GM12878 (cell line): ENCODE measurements around the gene SYNDIG1. TPM values are rescaled to one million over a fixed set of nuclear protein-coding genes. Genes with fewer than 3 reads are reported as not detected.

Experiments used
- CHD1 ChIP-seq: IDR thresholded peaks from 2 replicates; pipeline ENCODE4 v1.6.1; 2012; ENCODE audit warnings: low read depth, low read length, improper control_type of control experiment
- CHD2 ChIP-seq: IDR thresholded peaks from 2 replicates; pipeline ENCODE4 v1.6.1; 2011; ENCODE audit warnings: low read depth, low read length, improper control_type of control experiment, borderline replicate concordance
- JUND ChIP-seq: IDR thresholded peaks from 2 replicates; pipeline ENCODE4 v1.6.1; 2012; ENCODE audit warnings: low read depth, mild to moderate bottlenecking, low read length, improper control_type of control experiment, moderate library complexity
- PAX5 ChIP-seq: IDR thresholded peaks from 2 replicates; pipeline ENCODE4 v1.6.1; 2011; ENCODE audit warnings: low read depth, low read length, borderline replicate concordance
- POLR2AphosphoS2 ChIP-seq: IDR thresholded peaks from 2 replicates; pipeline ENCODE4 v1.6.1; 2011; ENCODE audit warnings: low read depth, mild to moderate bottlenecking, low read length, improper control_type of control experiment, moderate library complexity
- RELA ChIP-seq: fragments of 450-650 bp; IDR thresholded peaks from 2 replicates; pipeline ENCODE4 v1.8.0; 2014; ENCODE audit warnings: borderline replicate concordance; ENCODE audit not compliant: partially characterized antibody
- TAF1 ChIP-seq: IDR thresholded peaks from 2 replicates; pipeline ENCODE4 v1.6.1; 2011; ENCODE audit warnings: mild to moderate bottlenecking, low read depth, low read length, borderline replicate concordance
- polyA plus RNA-seq, 11 experiments: library from polyadenylated mRNA; depleted of rRNA in 4 of 11; unstranded in 6 of 11; stranded (reverse) in 5 of 11; fragments of >200 nt; fragmentation: Nextera tagmentation in 4 of 11; fragmentation: Illumina TruSeq in 1 of 11; extraction: Ambion mirVana in 4 of 11; extraction: Trizol in 1 of 11; gene quantifications; 1 replicate in 1 of 11; 2 replicates in 10 of 11; pipeline versions ENCODE4 v1.2.1 to v1.2.3, GENCODE V29; 2011 to 2016; ENCODE audit warnings: inconsistent platforms in 2 of 11, missing spikeins in 2 of 11, low read depth in 1 of 11
- total RNA-seq, 4 experiments: library from RNA; depleted of rRNA in 3 of 4; stranded (reverse); fragments of >200 nt in 3 of 4; fragmentation: Illumina TruSeq in 1 of 4; extraction: Trizol in 1 of 4; gene quantifications; 2 replicates each; pipeline versions ENCODE4 v1.2.1 to v1.2.3, GENCODE V29; 2013 to 2021
- TF ChIP-seq, protein P1 (sequence below): fragments of 450-650 bp; IDR thresholded peaks from 2 replicates; pipeline ENCODE4 v1.6.1; 2017; ENCODE audit warnings: mild to moderate bottlenecking, moderate library complexity
- TF ChIP-seq, protein P2 (sequence below): fragments of 450-650 bp; IDR thresholded peaks from 2 replicates; pipeline ENCODE4 v1.6.1; 2017; ENCODE audit warnings: low read depth, mild to moderate bottlenecking, moderate library complexity
- TF ChIP-seq, protein P3 (sequence below): IDR thresholded peaks from 2 replicates; pipeline ENCODE4 v1.6.1; 2012; ENCODE audit warnings: low read depth, low read length, improper control_type of control experiment

The SYNDIG1 gene
- total and polyA plus RNA-seq, 10 of the 15 experiments (the other 5 are each of a cell fraction or from before 2014, with no cell fraction given), result not detected

DNA sequence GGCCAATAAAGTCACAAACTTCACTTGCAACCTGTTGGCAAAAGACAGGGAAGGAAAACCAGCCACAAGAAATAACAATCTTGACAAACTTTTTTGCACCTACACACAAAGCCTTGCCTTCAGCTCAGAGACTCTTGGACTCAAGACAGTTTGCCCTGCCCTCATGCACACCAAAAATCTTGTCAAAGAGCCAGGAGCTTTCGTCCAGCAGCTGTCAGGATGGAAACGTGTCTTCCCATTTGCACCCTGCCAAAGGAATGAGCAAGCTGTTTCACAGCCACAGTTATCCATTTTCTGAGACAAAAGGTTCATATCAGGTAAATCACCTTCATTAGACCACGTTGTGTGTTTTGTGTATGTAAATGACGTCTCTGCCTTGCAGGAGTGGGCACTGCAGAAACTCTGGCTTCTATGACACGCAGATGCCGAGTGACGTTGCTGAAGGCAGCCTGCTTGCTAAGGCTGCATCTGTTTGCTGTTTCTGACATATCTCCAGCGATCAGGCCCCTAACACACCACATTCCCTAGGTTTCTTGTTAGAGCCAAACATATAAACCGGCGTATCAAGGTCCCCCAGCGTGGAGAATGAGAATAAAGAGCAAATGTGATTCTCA is 193.4 kb downstream of the SYNDIG1 start (continued):
- no peak for TF ChIP-seq TAF1
- TF ChIP-seq PAX5, result no peak
- TF ChIP-seq, protein P1, sequence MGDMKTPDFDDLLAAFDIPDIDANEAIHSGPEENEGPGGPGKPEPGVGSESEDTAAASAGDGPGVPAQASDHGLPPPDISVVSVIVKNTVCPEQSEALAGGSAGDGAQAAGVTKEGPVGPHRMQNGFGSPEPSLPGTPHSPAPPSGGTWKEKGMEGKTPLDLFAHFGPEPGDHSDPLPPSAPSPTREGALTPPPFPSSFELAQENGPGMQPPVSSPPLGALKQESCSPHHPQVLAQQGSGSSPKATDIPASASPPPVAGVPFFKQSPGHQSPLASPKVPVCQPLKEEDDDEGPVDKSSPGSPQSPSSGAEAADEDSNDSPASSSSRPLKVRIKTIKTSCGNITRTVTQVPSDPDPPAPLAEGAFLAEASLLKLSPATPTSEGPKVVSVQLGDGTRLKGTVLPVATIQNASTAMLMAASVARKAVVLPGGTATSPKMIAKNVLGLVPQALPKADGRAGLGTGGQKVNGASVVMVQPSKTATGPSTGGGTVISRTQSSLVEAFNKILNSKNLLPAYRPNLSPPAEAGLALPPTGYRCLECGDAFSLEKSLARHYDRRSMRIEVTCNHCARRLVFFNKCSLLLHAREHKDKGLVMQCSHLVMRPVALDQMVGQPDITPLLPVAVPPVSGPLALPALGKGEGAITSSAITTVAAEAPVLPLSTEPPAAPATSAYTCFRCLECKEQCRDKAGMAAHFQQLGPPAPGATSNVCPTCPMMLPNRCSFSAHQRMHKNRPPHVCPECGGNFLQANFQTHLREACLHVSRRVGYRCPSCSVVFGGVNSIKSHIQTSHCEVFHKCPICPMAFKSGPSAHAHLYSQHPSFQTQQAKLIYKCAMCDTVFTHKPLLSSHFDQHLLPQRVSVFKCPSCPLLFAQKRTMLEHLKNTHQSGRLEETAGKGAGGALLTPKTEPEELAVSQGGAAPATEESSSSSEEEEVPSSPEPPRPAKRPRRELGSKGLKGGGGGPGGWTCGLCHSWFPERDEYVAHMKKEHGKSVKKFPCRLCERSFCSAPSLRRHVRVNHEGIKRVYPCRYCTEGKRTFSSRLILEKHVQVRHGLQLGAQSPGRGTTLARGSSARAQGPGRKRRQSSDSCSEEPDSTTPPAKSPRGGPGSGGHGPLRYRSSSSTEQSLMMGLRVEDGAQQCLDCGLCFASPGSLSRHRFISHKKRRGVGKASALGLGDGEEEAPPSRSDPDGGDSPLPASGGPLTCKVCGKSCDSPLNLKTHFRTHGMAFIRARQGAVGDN, result no peak
- TF ChIP-seq, protein P2, sequence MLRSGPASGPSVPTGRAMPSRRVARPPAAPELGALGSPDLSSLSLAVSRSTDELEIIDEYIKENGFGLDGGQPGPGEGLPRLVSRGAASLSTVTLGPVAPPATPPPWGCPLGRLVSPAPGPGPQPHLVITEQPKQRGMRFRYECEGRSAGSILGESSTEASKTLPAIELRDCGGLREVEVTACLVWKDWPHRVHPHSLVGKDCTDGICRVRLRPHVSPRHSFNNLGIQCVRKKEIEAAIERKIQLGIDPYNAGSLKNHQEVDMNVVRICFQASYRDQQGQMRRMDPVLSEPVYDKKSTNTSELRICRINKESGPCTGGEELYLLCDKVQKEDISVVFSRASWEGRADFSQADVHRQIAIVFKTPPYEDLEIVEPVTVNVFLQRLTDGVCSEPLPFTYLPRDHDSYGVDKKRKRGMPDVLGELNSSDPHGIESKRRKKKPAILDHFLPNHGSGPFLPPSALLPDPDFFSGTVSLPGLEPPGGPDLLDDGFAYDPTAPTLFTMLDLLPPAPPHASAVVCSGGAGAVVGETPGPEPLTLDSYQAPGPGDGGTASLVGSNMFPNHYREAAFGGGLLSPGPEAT, result no peak
- TF ChIP-seq JUND, result no peak
- no peak for TF ChIP-seq RELA
- TF ChIP-seq, protein P3, sequence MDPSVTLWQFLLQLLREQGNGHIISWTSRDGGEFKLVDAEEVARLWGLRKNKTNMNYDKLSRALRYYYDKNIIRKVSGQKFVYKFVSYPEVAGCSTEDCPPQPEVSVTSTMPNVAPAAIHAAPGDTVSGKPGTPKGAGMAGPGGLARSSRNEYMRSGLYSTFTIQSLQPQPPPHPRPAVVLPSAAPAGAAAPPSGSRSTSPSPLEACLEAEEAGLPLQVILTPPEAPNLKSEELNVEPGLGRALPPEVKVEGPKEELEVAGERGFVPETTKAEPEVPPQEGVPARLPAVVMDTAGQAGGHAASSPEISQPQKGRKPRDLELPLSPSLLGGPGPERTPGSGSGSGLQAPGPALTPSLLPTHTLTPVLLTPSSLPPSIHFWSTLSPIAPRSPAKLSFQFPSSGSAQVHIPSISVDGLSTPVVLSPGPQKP, result no peak
- TF ChIP-seq CHD1, result no peak
- TF ChIP-seq CHD2, result no peak
- TF ChIP-seq POLR2AphosphoS2, result no peak
